MM.1S (cell line): ENCODE data around the gene HDAC9.

Experiments
- CTCF ChIP-seq: fragments of 300-600 bp; sonication (generic); IDR thresholded peaks from 2 replicates; pipeline ENCODE4 v1.5.1; 2016; ENCODE audit warnings: antibody characterized with exemption, low read length, mixed read lengths
- EZH2 ChIP-seq: fragments of 300-600 bp; sonication (generic); optimal IDR thresholded peaks from 2 replicates; pipeline ENCODE3; 2017; ENCODE audit warnings: low read depth, mild to moderate bottlenecking, antibody characterized with exemption, low read length, mixed read lengths
- EZH2phosphoT487 ChIP-seq: fragments of 300-600 bp; sonication (generic); IDR thresholded peaks from 2 replicates; pipeline ENCODE4 v1.6.1; 2018; ENCODE audit warnings: antibody characterized with exemption, low read length

GRCh38 chr7:18555120-18555519, 59.6 kb downstream of the HDAC9 start:
- TF ChIP-seq CTCF (no peak), EZH2 (no peak), EZH2phosphoT487 (no peak)
